HepG2 (cell line): ENCODE data around the gene ZNF524. TPM values are rescaled to one million over a fixed set of nuclear protein-coding genes. Genes with fewer than 3 reads are reported as not detected.
A peak's percentile ranks its signal among the peaks of the same experiment; 100 is the strongest.

Experiments
- DPF2 ChIP-seq: sonication (generic); formaldehyde crosslinking; IDR thresholded peaks from 2 replicates; pipeline ENCODE4 v1.4.0; 2020; ENCODE audit warnings: mild to moderate bottlenecking, low read depth, missing genetic modification reagents, borderline replicate concordance
- ETV6 ChIP-seq: sonication (generic); formaldehyde crosslinking; conservative IDR thresholded peaks from 2 replicates; pipeline ENCODE4 v1.4.0; 2020; ENCODE audit warnings: missing genetic modification reagents
- GABPA ChIP-seq, 2 experiments: IDR thresholded peaks; 2 replicates each; pipeline ENCODE4 v1.6.1; 2011 to 2016; ENCODE audit warnings: low read depth in 2 of 2, low read length in 1 of 2, missing biosample characterization in 1 of 2, missing genetic modification characterization in 1 of 2
- MEIS1 ChIP-seq: sonication (generic); formaldehyde crosslinking; IDR thresholded peaks from 2 replicates; pipeline ENCODE4 v1.9.0; 2021; ENCODE audit warnings: mild to moderate bottlenecking, missing genetic modification reagents, moderate library complexity, borderline replicate concordance
- MYNN ChIP-seq: sonication (generic); formaldehyde crosslinking; IDR thresholded peaks from 2 replicates; pipeline ENCODE4 v1.4.0; 2020; ENCODE audit warnings: mild to moderate bottlenecking, low read depth, missing genetic modification reagents
- NFIB ChIP-seq: sonication (generic); formaldehyde crosslinking; IDR thresholded peaks from 2 replicates; pipeline ENCODE4 v1.9.0; 2021; ENCODE audit warnings: missing genetic modification reagents, mild to moderate bottlenecking, borderline replicate concordance
- NFYC ChIP-seq: IDR thresholded peaks from 2 replicates; pipeline ENCODE4 v1.6.1; 2016; ENCODE audit warnings: missing genetic modification reagents, missing compliant biosample characterization
- RARA ChIP-seq: IDR thresholded peaks from 2 replicates; pipeline ENCODE4 v1.6.1; 2016; ENCODE audit warnings: missing genetic modification reagents, missing compliant biosample characterization
- SIN3A ChIP-seq: IDR thresholded peaks from 2 replicates; pipeline ENCODE4 v1.6.1; 2011; ENCODE audit warnings: low read depth, mild to moderate bottlenecking, control low read depth, low read length, borderline replicate concordance
- TBL1XR1 ChIP-seq: fragments of 150-350 bp; IDR thresholded peaks from 2 replicates; pipeline ENCODE4 v1.6.1; 2014; ENCODE audit warnings: borderline replicate concordance, low read length; ENCODE audit not compliant: partially characterized antibody
- TRIM24 ChIP-seq: sonication (generic); formaldehyde crosslinking; IDR thresholded peaks from 2 replicates; pipeline ENCODE4 v1.8.0; 2022; ENCODE audit warnings: mild to moderate bottlenecking, missing genetic modification reagents
- YEATS4 ChIP-seq: sonication (generic); formaldehyde crosslinking; IDR thresholded peaks from 2 replicates; pipeline ENCODE4 v1.4.0; 2020; ENCODE audit warnings: missing genetic modification reagents, borderline replicate concordance
- ZNF12 ChIP-seq: sonication (generic); formaldehyde crosslinking; IDR thresholded peaks from 2 replicates; pipeline ENCODE4 v1.5.0; 2020; ENCODE audit warnings: missing genetic modification reagents
- ZNF224 ChIP-seq: sonication (generic); formaldehyde crosslinking; IDR thresholded peaks from 2 replicates; pipeline ENCODE4 v1.5.0; 2020; ENCODE audit warnings: mild to moderate bottlenecking, missing genetic modification reagents
- polyA plus RNA-seq, 8 experiments: library from polyadenylated mRNA; depleted of rRNA in 3 of 8; stranded (reverse) in 7 of 8; unstranded in 1 of 8; fragments of >200 nt; fragmentation: Illumina TruSeq in 4 of 8; extraction: Trizol in 4 of 8; gene quantifications; 2 replicates each; pipeline versions ENCODE4 v1.2.1 to v1.2.3, GENCODE V29; 2011 to 2016; ENCODE audit warnings: low read depth in 4 of 8, missing spikeins in 1 of 8, mixed read lengths in 1 of 8; ENCODE audit not compliant: insufficient read depth in 1 of 8
- total RNA-seq, 5 experiments: library from RNA; depleted of rRNA; stranded (reverse); fragments of >200 nt; fragmentation: Illumina TruSeq; extraction: Trizol; gene quantifications; 2 replicates each; pipeline ENCODE4 v1.2.3, GENCODE V29; 2016; ENCODE audit warnings: low read depth in 1 of 5
- TF ChIP-seq, protein P1 (sequence below): sonication (generic); formaldehyde crosslinking; IDR thresholded peaks from 2 replicates; pipeline ENCODE4 v1.8.1; 2022; ENCODE audit warnings: low read depth, mild to moderate bottlenecking, missing genetic modification reagents
- TF ChIP-seq, protein P2 (sequence below): IDR thresholded peaks from 2 replicates; pipeline ENCODE4 v1.6.1; 2016; ENCODE audit warnings: mild to moderate bottlenecking
- TF ChIP-seq, protein P3 (sequence below): IDR thresholded peaks from 2 replicates; pipeline ENCODE4 v1.6.1; 2018; ENCODE audit warnings: missing genetic modification reagents, mild to moderate bottlenecking, missing compliant biosample characterization
- TF ChIP-seq, protein P4 (sequence below): sonication (generic); formaldehyde crosslinking; IDR thresholded peaks from 2 replicates; pipeline ENCODE4 v1.4.0; 2020; ENCODE audit warnings: mild to moderate bottlenecking, missing genetic modification reagents

ZNF524 gene
- total and polyA plus RNA-seq, 2 of the 13 experiments (the other 11 are each of a cell fraction or from before 2014, with no cell fraction given) = 3.2 to 4.6 TPM

DNA sequence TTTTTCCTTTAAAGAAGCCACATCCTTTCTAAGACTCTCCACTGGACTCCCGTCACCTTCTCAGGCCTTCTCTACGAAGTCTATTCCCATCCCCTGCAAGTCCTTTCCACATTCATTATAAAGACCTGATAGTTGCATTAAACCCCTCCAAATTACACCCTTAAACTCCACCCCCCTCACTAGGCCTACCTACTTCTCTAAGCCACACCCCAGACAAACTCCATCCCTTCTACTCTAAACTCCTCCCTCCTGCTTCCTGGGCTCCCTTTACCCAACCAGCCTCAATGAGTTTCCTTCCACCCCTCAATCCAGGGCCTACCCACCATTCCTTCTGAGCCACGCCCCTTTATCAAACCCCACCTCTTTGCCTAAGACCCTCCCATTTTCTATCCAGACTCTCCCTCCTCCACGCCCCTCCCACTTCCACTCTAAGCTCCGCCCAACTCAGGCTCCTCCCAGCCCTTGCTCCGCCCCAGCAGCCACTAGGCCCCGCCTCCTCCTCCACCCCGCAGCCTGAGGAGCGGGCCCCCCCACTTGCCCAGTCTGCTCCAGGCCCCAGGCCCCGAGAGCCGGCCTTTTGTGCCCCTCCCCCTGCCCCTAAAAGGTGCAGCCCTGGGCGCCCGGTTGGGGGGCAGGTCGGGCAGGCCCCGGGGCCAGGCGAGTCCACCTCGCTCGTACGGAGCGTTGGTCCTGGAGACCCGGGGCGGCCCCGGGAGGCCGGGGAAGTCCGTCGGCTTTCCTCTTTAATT, 1.2 kb upstream of the ZNF524 start (continued):
- TF ChIP-seq, protein P1, sequence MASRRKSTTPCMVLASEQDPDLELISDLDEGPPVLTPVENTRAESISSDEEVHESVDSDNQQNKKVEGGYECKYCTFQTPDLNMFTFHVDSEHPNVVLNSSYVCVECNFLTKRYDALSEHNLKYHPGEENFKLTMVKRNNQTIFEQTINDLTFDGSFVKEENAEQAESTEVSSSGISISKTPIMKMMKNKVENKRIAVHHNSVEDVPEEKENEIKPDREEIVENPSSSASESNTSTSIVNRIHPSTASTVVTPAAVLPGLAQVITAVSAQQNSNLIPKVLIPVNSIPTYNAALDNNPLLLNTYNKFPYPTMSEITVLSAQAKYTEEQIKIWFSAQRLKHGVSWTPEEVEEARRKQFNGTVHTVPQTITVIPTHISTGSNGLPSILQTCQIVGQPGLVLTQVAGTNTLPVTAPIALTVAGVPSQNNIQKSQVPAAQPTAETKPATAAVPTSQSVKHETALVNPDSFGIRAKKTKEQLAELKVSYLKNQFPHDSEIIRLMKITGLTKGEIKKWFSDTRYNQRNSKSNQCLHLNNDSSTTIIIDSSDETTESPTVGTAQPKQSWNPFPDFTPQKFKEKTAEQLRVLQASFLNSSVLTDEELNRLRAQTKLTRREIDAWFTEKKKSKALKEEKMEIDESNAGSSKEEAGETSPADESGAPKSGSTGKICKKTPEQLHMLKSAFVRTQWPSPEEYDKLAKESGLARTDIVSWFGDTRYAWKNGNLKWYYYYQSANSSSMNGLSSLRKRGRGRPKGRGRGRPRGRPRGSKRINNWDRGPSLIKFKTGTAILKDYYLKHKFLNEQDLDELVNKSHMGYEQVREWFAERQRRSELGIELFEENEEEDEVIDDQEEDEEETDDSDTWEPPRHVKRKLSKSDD (CRISPR knock-in tag) = no peak
- TF ChIP-seq ZNF12 (CRISPR knock-in tag) (no peak), RARA (CRISPR knock-in tag) (no peak), ZNF224 (CRISPR knock-in tag) (no peak), GABPA (IDR thresholded peaks at IDR 0.05; ENCODE audit: low read depth, low read length) (no peak), GABPA (CRISPR knock-in tag; IDR thresholded peaks at IDR 0.05; ENCODE audit: low read depth) (no peak), TRIM24 (CRISPR knock-in tag) (no peak), NFIB (no peak), TBL1XR1 (no peak), DPF2 (CRISPR knock-in tag) (no peak), SIN3A (no peak), YEATS4 (CRISPR knock-in tag) (no peak), ETV6 (CRISPR knock-in tag) (no peak), MEIS1 (CRISPR knock-in tag) (no peak), MYNN (CRISPR knock-in tag) (no peak), NFYC (CRISPR knock-in tag) (no peak)
- TF ChIP-seq, protein P2, sequence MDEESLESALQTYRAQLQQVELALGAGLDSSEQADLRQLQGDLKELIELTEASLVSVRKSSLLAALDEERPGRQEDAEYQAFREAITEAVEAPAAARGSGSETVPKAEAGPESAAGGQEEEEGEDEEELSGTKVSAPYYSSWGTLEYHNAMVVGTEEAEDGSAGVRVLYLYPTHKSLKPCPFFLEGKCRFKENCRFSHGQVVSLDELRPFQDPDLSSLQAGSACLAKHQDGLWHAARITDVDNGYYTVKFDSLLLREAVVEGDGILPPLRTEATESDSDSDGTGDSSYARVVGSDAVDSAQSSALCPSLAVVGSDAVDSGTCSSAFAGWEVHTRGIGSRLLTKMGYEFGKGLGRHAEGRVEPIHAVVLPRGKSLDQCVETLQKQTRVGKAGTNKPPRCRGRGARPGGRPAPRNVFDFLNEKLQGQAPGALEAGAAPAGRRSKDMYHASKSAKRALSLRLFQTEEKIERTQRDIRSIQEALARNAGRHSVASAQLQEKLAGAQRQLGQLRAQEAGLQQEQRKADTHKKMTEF (CRISPR knock-in tag) = peak; percentile 95; the same call in 1 of the 2 replicates
- TF ChIP-seq, protein P3, sequence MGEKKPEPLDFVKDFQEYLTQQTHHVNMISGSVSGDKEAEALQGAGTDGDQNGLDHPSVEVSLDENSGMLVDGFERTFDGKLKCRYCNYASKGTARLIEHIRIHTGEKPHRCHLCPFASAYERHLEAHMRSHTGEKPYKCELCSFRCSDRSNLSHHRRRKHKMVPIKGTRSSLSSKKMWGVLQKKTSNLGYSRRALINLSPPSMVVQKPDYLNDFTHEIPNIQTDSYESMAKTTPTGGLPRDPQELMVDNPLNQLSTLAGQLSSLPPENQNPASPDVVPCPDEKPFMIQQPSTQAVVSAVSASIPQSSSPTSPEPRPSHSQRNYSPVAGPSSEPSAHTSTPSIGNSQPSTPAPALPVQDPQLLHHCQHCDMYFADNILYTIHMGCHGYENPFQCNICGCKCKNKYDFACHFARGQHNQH (CRISPR knock-in tag) = peak; percentile 77
- TF ChIP-seq, protein P4, sequence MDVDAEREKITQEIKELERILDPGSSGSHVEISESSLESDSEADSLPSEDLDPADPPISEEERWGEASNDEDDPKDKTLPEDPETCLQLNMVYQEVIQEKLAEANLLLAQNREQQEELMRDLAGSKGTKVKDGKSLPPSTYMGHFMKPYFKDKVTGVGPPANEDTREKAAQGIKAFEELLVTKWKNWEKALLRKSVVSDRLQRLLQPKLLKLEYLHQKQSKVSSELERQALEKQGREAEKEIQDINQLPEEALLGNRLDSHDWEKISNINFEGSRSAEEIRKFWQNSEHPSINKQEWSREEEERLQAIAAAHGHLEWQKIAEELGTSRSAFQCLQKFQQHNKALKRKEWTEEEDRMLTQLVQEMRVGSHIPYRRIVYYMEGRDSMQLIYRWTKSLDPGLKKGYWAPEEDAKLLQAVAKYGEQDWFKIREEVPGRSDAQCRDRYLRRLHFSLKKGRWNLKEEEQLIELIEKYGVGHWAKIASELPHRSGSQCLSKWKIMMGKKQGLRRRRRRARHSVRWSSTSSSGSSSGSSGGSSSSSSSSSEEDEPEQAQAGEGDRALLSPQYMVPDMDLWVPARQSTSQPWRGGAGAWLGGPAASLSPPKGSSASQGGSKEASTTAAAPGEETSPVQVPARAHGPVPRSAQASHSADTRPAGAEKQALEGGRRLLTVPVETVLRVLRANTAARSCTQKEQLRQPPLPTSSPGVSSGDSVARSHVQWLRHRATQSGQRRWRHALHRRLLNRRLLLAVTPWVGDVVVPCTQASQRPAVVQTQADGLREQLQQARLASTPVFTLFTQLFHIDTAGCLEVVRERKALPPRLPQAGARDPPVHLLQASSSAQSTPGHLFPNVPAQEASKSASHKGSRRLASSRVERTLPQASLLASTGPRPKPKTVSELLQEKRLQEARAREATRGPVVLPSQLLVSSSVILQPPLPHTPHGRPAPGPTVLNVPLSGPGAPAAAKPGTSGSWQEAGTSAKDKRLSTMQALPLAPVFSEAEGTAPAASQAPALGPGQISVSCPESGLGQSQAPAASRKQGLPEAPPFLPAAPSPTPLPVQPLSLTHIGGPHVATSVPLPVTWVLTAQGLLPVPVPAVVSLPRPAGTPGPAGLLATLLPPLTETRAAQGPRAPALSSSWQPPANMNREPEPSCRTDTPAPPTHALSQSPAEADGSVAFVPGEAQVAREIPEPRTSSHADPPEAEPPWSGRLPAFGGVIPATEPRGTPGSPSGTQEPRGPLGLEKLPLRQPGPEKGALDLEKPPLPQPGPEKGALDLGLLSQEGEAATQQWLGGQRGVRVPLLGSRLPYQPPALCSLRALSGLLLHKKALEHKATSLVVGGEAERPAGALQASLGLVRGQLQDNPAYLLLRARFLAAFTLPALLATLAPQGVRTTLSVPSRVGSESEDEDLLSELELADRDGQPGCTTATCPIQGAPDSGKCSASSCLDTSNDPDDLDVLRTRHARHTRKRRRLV = 0 out of 2 replicates have a peak, but pooled peaks have one; percentile 61
